Endothelial cell of umbilical vein (primary cell): ENCODE data around the gene HOXA10. TPM values are rescaled to one million over a fixed set of nuclear protein-coding genes. Genes with fewer than 3 reads are reported as not detected.

Experiments
- BruUV-seq: library from RNA; stranded (reverse); fragments of 400-500 nt; replicated peaks from 2 replicates; lab custom pipeline; 2021; lab: Mats Ljungman, UMichigan
- CTCF ChIA-PET: fragments of 300-600, 350-600 bp; sonication (Branson Sonifier 250); formaldehyde crosslinking; loops from one replicate; lab custom pipeline; 2021; ENCODE audit warnings: antibody characterized with exemption, inconsistent platforms; lab: Charles Lee
- POLR2A ChIA-PET: fragments of 300-600, 350-600 bp; sonication (Branson Sonifier 250); formaldehyde crosslinking; loops from one replicate; lab custom pipeline; 2021; ENCODE audit warnings: antibody characterized with exemption, inconsistent platforms; lab: Charles Lee
- DNase-seq: peaks from one replicate; pipeline ENCODE4 v3.0.0-alpha.2; 2011; ENCODE audit warnings: low read depth, low spot score
- FAIRE-seq: peaks from 2 replicates; lab custom pipeline; 2011; peaks lifted over from hg19 to GRCh38; lab: Jason Lieb, UNC
- H2AFZ ChIP-seq: 2 replicates; pipeline ENCODE4 v1.6.0; 2012; ENCODE audit warnings: low read depth, low read length, control low read depth, inconsistent platforms
- H3K27ac ChIP-seq: 2 replicates; pipeline ENCODE4 v1.5.1; 2011; ENCODE audit warnings: low read depth, mild to moderate bottlenecking, control low read depth, low read length, moderate library complexity; ENCODE audit not compliant: insufficient read depth
- H3K27me3 ChIP-seq, 2 experiments: 2 replicates each; pipeline versions ENCODE4 v1.6.0 to v1.6.1; 2011; ENCODE audit warnings: low read length in 2 of 2, mixed read lengths in 1 of 2; ENCODE audit not compliant: control insufficient read depth in 2 of 2, insufficient read depth in 2 of 2
- H3K36me3 ChIP-seq, 2 experiments: 2 replicates in 1 of 2; 3 replicates in 1 of 2; pipeline ENCODE4 v1.5.1; 2011; ENCODE audit warnings: low read length in 2 of 2, mild to moderate bottlenecking in 1 of 2, moderate library complexity in 1 of 2; ENCODE audit not compliant: control insufficient read depth in 2 of 2, insufficient read depth in 2 of 2; ENCODE audit errors: extremely low read depth in 1 of 2
- H3K4me1 ChIP-seq: 3 replicates; pipeline ENCODE4 v1.5.1; 2011; ENCODE audit warnings: mild to moderate bottlenecking, low read length; ENCODE audit not compliant: control insufficient read depth, insufficient read depth; ENCODE audit errors: extremely low read depth
- H3K4me2 ChIP-seq: 2 replicates; pipeline ENCODE4 v1.6.1; 2011; ENCODE audit warnings: low read length, control low read depth, mixed read lengths; ENCODE audit not compliant: insufficient read depth
- H3K4me3 ChIP-seq, 3 experiments: fragments of 200-600 bp in 1 of 3; sonication (generic), shearing (Covaris generic) in 1 of 3; replicated peaks in 1 of 3; 2 replicates each; pipeline ENCODE4 v1.5.1; 2011 to 2016; ENCODE audit warnings: control low read depth in 3 of 3, low read length in 3 of 3, mild to moderate bottlenecking in 2 of 3, inconsistent platforms in 1 of 3, low read depth in 1 of 3, moderate library complexity in 1 of 3; ENCODE audit not compliant: insufficient read depth in 1 of 3
- H3K79me2 ChIP-seq: 2 replicates; pipeline ENCODE4 v1.6.0; 2012; ENCODE audit warnings: low read length, inconsistent platforms; ENCODE audit not compliant: control insufficient read depth, insufficient read depth
- H3K9ac ChIP-seq: replicated peaks from 2 replicates; pipeline ENCODE3; 2011; ENCODE audit warnings: low read length, control low read depth; ENCODE audit not compliant: insufficient read depth; ENCODE audit errors: extremely low read depth
- H3K9me1 ChIP-seq: replicated peaks from 3 replicates; pipeline ENCODE4 v1.6.0; 2011; ENCODE audit warnings: mild to moderate bottlenecking, low read length; ENCODE audit not compliant: control insufficient read depth, insufficient read depth; ENCODE audit errors: extremely low read depth
- H3K9me3 ChIP-seq: replicated peaks from 2 replicates; pipeline ENCODE4 v1.5.1; 2012; ENCODE audit warnings: low read length, inconsistent platforms; ENCODE audit not compliant: control insufficient read depth, insufficient read depth
- H4K20me1 ChIP-seq: replicated peaks from 2 replicates; pipeline ENCODE3; 2011; ENCODE audit warnings: mild to moderate bottlenecking, low read length; ENCODE audit not compliant: control insufficient read depth, insufficient read depth; ENCODE audit errors: extremely low read depth
- CTCF ChIP-seq, 2 donors: IDR thresholded peaks; 1 replicate in 1 of 2; 2 replicates in 1 of 2; pipeline ENCODE4 v1.5.1; 2011; ENCODE audit warnings: low read length in 2 of 2, mild to moderate bottlenecking in 2 of 2, moderate library complexity in 2 of 2, control low read depth in 1 of 2, inconsistent platforms in 1 of 2, low read depth in 1 of 2; ENCODE audit not compliant: insufficient read depth in 1 of 2; ENCODE audit errors: extremely low read depth in 1 of 2
- EZH2 ChIP-seq: IDR thresholded peaks from 2 replicates; pipeline ENCODE4 v1.6.1; 2012; ENCODE audit warnings: borderline replicate concordance, low read depth, mild to moderate bottlenecking, moderate library complexity, low read length, inconsistent platforms; ENCODE audit not compliant: severe bottlenecking
- FOS ChIP-seq: IDR thresholded peaks from 2 replicates; pipeline ENCODE4 v1.6.1; 2011; ENCODE audit warnings: mild to moderate bottlenecking, low read length, moderate library complexity, borderline replicate concordance; ENCODE audit not compliant: insufficient read depth
- GATA2 ChIP-seq: IDR thresholded peaks from 2 replicates; pipeline ENCODE4 v1.7.0; 2011; ENCODE audit warnings: low read depth, mild to moderate bottlenecking, moderate library complexity, mixed read lengths, low read length; ENCODE audit not compliant: insufficient read length, insufficient read depth
- JUN ChIP-seq: IDR thresholded peaks from 2 replicates; pipeline ENCODE4 v1.6.1; 2011; ENCODE audit warnings: borderline replicate concordance, low read depth; ENCODE audit not compliant: insufficient read length, insufficient read depth
- MAX ChIP-seq: IDR thresholded peaks from 2 replicates; pipeline ENCODE4 v1.6.1; 2011; ENCODE audit not compliant: insufficient read depth, insufficient read length
- MYC ChIP-seq: IDR thresholded peaks from one replicate; pipeline ENCODE4 v1.6.1; 2011; ENCODE audit warnings: mild to moderate bottlenecking, low read depth, low read length
- POLR2A ChIP-seq: IDR thresholded peaks from 2 replicates; pipeline ENCODE4 v1.6.1; 2012; ENCODE audit warnings: low read depth, mild to moderate bottlenecking, control low read depth, low read length
- POLR2AphosphoS5 ChIP-seq: IDR thresholded peaks from 2 replicates; pipeline ENCODE4 v1.6.1; 2012; ENCODE audit warnings: low read depth, mild to moderate bottlenecking, control low read depth, low read length, moderate library complexity; ENCODE audit not compliant: insufficient read depth
- dilution Hi-C: fragments of 300-500 bp; cut with MboI; formaldehyde crosslinking; loops from one replicate; pipeline ENCODE4 v1.15.0; 2019; ENCODE audit warnings: low sequenced_read_pairs; ENCODE audit not compliant: extremely low pct_ligation_motif_present
- intact Hi-C: fragments of 100-400 bp; cut with micrococcal nuclease; formaldehyde crosslinking; loops from one replicate; pipeline ENCODE4 v1.10.0; 2022
- polyA plus RNA-seq, 4 experiments: library from polyadenylated mRNA; depleted of rRNA in 3 of 4; stranded (reverse) in 3 of 4; unstranded in 1 of 4; fragments of >200 nt; gene quantifications; 2 replicates each; pipeline versions ENCODE4 v1.2.1 to v1.2.3, GENCODE V29; 2011 to 2012; ENCODE audit warnings: missing spikeins in 1 of 4
- total RNA-seq: library from RNA; stranded (reverse); gene quantifications from 2 replicates; pipeline ENCODE4 v1.2.3, GENCODE V29; 2021

HOXA10 gene
- total and polyA plus RNA-seq, 2 donors (not counting 3 experiments of a cell fraction or from before 2014, with no cell fraction given): 24.4 to 30.3 TPM

- DNase-seq (no peak), FAIRE-seq (no peak)
- POLR2A ChIA-PET: no interaction called here
- no peak overlapping the region for H3K4me3 ChIP-seq
- H3K9me1 ChIP-seq: no peaks in the 10 kb centered on the region
- H3K27me3 ChIP-seq: peaks cover 82 to 94% of the 10 kb centered on the region in 2 experiments
- BruUV-seq: no TSS peak
- H3K79me2 ChIP-seq: no peaks in the 10 kb centered on the region
- H3K27ac ChIP-seq: no peak overlapping the region
- intact Hi-C loops (no loop called here), dilution Hi-C loops (no loop called here)
- no peaks in the 10 kb centered on the region for H4K20me1 ChIP-seq
- H3K4me1 ChIP-seq: peaks cover 23% of the 10 kb centered on the region
- no peaks in the 10 kb centered on the region for H3K36me3 ChIP-seq
- TF ChIP-seq JUN: no peak
- TF ChIP-seq MYC: no peak
- TF ChIP-seq POLR2AphosphoS5: no peak
- TF ChIP-seq EZH2: no peak
- no peak for TF ChIP-seq POLR2A
- no peak for TF ChIP-seq FOS
- TF ChIP-seq CTCF (IDR thresholded peaks at IDR 0.05; ENCODE audit: extremely low read depth in 1 of 2, insufficient read depth in 1 of 2, low read depth in 1 of 2, low read length in 2 of 2): no peak
- no peak for TF ChIP-seq GATA2
- no peak for TF ChIP-seq MAX
- H2AFZ ChIP-seq: no peak overlapping the region
- no peaks in the 10 kb centered on the region for H3K9me3 ChIP-seq
- H3K9ac ChIP-seq: no peak overlapping the region
- CTCF ChIA-PET: interaction anchor here (0.9 to 1.7 kb wide), 4 partner anchors 34 to 890 kb away, joined by 3 to 4 read pairs (median 4); no protein-coding TSS in a partner anchor
- H3K4me2 ChIP-seq: no peak overlapping the region
These were observed 29.3 kb upstream of the HOXA10 start for GRCh38 chr7:27203365-27203953.
